WERI-Rb-1 (cell line): ENCODE measurements around the gene MAP2K6.

Experiments used
- DNase-seq: peaks from one replicate; pipeline ENCODE4 v3.0.0-alpha.2; 2020
- H3K27ac ChIP-seq: fragments of 250-450 bp; sonication (Bioruptor Pico); 2 replicates; pipeline ENCODE4 v1.5.1; 2020; ENCODE audit warnings: mild to moderate bottlenecking, moderate library complexity
- H3K27me3 ChIP-seq: fragments of 250-450 bp; sonication (Bioruptor Pico); 2 replicates; pipeline ENCODE4 v1.5.1; 2021; ENCODE audit warnings: mild to moderate bottlenecking, low read depth, moderate library complexity; ENCODE audit not compliant: insufficient read depth, severe bottlenecking
- H3K36me3 ChIP-seq: fragments of 250-450 bp; sonication (Bioruptor Pico); 2 replicates; pipeline ENCODE4 v1.5.1; 2020; ENCODE audit warnings: mild to moderate bottlenecking, moderate library complexity
- H3K4me3 ChIP-seq: 2 replicates; pipeline ENCODE4 v1.5.1; 2011; ENCODE audit warnings: low read depth, mild to moderate bottlenecking, control low read depth, low read length
- H3K9me3 ChIP-seq: fragments of 250-450 bp; sonication (Bioruptor Pico); 2 replicates; pipeline ENCODE4 v1.5.1; 2021; ENCODE audit warnings: mild to moderate bottlenecking, moderate library complexity; ENCODE audit not compliant: severe bottlenecking
- TF ChIP-seq, protein P1 (sequence below): IDR thresholded peaks from 2 replicates; pipeline ENCODE4 v1.5.1; 2011; ENCODE audit warnings: low read depth, mild to moderate bottlenecking, control low read depth, inconsistent platforms, low read length

MAP2K6 gene

DNA sequence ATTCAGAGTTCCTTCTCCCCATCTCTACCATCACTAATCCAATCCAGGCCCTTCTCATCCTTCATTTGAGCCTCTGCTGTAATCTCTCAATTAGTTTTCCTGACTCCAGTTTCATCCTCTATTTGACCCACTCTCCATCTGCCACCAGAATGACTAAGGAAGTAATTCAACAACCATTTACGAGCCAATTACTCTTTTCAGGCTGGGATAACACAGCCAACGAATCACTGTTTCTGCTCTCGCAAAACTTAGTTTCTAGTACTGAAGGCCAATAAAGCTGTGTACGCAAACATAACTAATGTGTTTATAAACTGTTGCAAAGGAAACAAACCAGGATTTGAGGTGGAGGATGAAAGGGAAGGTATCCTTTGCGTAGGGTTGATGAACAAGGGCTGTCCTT lies 53.7 kb downstream of the MAP2K6 start:
- TF ChIP-seq, protein P1, sequence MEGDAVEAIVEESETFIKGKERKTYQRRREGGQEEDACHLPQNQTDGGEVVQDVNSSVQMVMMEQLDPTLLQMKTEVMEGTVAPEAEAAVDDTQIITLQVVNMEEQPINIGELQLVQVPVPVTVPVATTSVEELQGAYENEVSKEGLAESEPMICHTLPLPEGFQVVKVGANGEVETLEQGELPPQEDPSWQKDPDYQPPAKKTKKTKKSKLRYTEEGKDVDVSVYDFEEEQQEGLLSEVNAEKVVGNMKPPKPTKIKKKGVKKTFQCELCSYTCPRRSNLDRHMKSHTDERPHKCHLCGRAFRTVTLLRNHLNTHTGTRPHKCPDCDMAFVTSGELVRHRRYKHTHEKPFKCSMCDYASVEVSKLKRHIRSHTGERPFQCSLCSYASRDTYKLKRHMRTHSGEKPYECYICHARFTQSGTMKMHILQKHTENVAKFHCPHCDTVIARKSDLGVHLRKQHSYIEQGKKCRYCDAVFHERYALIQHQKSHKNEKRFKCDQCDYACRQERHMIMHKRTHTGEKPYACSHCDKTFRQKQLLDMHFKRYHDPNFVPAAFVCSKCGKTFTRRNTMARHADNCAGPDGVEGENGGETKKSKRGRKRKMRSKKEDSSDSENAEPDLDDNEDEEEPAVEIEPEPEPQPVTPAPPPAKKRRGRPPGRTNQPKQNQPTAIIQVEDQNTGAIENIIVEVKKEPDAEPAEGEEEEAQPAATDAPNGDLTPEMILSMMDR = no peak
- no peaks in the 10 kb centered on the region for H3K27me3 ChIP-seq
- peak; percentile 55 for DNase-seq
- H3K27ac ChIP-seq = peak overlapping the region; percentile 70
- no peak overlapping the region for H3K4me3 ChIP-seq
- no peaks in the 10 kb centered on the region for H3K36me3 ChIP-seq
- H3K9me3 ChIP-seq = peaks cover 3% of the 10 kb centered on the region

DNA sequence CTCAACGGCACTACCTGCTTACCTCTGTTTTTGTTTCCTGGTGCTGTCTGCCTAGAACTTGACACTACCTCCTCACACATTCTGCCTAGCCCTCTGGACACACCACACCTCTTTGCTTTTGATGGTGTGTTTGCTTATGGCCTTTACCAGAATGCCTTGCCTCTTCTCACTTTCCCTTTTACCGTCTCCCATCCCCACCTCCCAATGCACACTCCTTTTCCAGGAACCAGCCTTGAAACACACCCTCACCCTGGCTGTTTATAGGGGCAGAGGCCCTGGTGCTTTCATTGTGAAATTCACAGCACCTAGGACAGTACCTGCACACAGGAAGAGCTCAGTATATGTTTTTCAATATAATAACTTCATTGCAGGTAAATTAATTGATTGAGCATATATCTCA lies 56.2 kb downstream of the MAP2K6 start:
- no peak overlapping the region for H3K27ac ChIP-seq
- DNase-seq = no peak
- no peaks in the 10 kb centered on the region for H3K36me3 ChIP-seq
- peaks cover 3% of the 10 kb centered on the region for H3K9me3 ChIP-seq
- H3K27me3 ChIP-seq = no peaks in the 10 kb centered on the region
- TF ChIP-seq, protein P1 = no peak
- no peak overlapping the region for H3K4me3 ChIP-seq

DNA sequence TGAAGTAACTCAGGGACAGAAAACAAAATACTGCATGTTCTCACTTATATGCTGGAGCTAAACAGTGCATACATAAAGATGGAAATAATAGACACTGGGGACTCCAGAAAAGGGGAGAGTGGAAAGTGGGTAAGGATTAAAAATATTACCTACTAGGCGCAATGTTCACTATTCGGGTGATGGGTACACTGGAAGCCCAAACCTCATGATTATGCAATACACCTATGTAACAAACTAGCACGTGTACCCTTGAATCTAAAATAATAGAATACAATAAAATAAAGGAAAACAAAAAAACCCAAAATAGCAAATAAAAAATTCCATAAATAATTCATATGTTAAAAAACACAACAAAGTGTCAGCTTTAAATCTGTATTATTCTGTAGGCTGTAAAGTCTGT lies 56.9 kb downstream of the MAP2K6 start:
- Histone ChIP-seq H3K27ac (no peak overlapping the region), H3K9me3 (peaks cover 3% of the 10 kb centered on the region), H3K36me3 (no peaks in the 10 kb centered on the region), H3K27me3 (no peaks in the 10 kb centered on the region), H3K4me3 (no peak overlapping the region)
- no peak for DNase-seq
- TF ChIP-seq, protein P1 = no peak

DNA sequence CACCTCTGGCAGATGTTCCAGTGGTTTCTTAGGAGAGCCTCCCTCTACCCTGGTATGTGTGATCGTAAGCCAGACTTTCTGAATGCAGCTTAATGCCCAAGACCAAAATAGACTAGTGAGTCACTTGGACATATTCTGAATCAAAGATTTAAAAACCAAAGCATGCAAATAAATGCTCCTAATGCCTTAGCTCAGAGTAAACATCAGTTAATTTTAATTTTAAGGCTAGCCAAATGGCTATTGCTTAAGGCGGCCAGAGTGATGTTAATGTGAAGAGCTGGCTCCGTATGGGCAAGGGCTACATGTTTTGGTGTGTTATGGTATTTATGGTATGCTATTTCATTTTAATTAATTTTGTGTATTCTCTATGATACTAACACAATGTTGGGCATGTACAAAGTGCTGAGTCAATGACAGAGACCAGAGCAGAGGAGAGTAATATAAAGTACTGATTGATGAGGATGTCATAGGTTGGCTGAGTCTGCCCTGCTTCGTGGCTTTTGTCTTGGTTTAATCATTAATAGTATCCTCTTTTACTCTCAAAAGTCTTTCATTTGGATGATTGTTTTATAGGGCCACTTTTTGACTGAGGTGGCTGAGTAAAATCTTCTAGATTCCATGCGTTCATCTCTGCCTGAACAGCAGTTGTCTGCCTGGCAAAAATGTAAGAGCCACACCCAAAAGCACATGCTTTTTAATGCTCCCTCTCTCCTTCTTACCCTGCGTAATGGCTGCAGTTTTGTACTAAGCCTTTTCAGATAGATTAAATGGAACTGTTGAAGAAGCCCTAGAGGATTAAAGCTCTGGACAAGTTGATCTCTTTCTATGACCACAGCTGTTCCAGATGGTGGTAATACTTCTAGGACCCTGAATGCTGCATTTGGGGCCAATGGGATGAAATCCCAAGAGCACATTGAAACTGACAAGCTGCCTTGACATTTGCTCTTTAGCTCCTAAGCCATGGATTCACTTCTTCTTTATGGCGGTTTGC lies 59.6 kb downstream of the MAP2K6 start:
- H3K36me3 ChIP-seq = no peaks in the 10 kb centered on the region
- peak; percentile 74 for DNase-seq
- peak overlapping the region; percentile 86 for H3K27ac ChIP-seq
- H3K9me3 ChIP-seq = peaks cover 2% of the 10 kb centered on the region
- no peaks in the 10 kb centered on the region for H3K27me3 ChIP-seq
- TF ChIP-seq, protein P1 = no peak
- H3K4me3 ChIP-seq = no peak overlapping the region

DNA sequence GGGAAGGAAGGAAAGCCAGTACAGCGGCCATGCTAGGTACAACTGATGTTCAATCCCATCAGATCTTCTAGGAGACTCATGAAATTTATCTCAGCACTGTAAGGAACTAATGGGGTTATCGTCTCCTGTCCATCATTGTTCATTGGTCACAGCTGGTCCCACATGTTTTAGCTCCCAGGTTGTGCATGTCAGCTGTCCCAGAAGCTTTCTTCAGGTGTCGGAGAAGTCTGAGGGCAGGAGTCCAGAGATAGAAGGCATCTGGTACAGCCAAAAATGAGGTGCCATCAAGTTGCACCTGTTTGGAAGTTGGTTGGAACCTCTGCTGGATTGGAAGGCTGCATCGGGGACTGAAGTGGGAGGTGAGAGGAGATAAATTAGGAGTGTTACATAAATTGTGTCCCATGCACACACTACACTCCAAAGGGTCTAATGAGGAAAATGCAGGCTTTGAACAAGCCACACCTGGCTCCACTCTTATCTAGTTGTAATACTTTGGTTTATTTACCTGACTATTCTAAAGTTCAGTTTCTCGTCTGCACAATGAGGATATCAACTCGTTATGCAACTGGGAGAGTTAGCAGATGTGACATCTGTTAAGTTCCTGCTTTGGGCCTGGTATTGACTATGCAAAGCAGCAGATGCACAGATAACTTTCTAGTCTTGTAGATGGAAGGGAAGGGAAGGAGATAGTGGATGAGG lies 62.9 kb downstream of the MAP2K6 start:
- TF ChIP-seq, protein P1 = no peak
- no peak for DNase-seq
- no peak overlapping the region for H3K4me3 ChIP-seq
- H3K27ac ChIP-seq = no peak overlapping the region
- no peaks in the 10 kb centered on the region for H3K9me3 ChIP-seq
- H3K36me3 ChIP-seq = no peaks in the 10 kb centered on the region
- H3K27me3 ChIP-seq = no peaks in the 10 kb centered on the region
